Vagina (tissue), 2 donors: Measurements from ENCODE around the gene TMEM87B.

Source experiments
- CTCF ChIP-seq, 3 experiments: fragments of 450-650 bp in 2 of 3; fragments of 200-600 bp in 1 of 3; sonication (generic) in 1 of 3; IDR thresholded peaks; one replicate each; pipeline ENCODE4 v1.5.1; 2017 to 2019; ENCODE audit warnings: antibody characterized with exemption in 3 of 3, mild to moderate bottlenecking in 2 of 3, moderate library complexity in 2 of 3
- POLR2A ChIP-seq, 2 donors: fragments of 450-650 bp; IDR thresholded peaks; one replicate each; pipeline ENCODE4 v1.6.1; 2017; ENCODE audit warnings: antibody characterized with exemption in 2 of 2, mild to moderate bottlenecking in 2 of 2, moderate library complexity in 2 of 2
- POLR2AphosphoS5 ChIP-seq, 2 donors: sonication (generic); formaldehyde crosslinking; IDR thresholded peaks; one replicate each; pipeline ENCODE4 v1.9.0; 2017; ENCODE audit warnings: antibody characterized with exemption in 2 of 2, mild to moderate bottlenecking in 2 of 2, low read depth in 1 of 2; ENCODE audit not compliant: insufficient read depth in 1 of 2

- TF ChIP-seq CTCF (IDR thresholded peaks at IDR 0.05), result no peak
- TF ChIP-seq POLR2A (IDR thresholded peaks at IDR 0.05), result no peak
- TF ChIP-seq POLR2AphosphoS5 (IDR thresholded peaks at IDR 0.05; ENCODE audit: insufficient read depth in 1 of 2, low read depth in 1 of 2), result peak in 1 of 2 donors; percentile 72
Measured at GRCh38 chr2:112055730-112056625, 909 bp downstream of the TMEM87B start.
